NOMO-1 treated with DMSO at 0.1 percent for 48 hours (cell line): ENCODE measurements around the gene GUCY1A1.

Experiments
- DNase-seq: peaks from one replicate; lab custom pipeline; 2025; ENCODE audit not compliant: unreplicated experiment; lab: John Stamatoyannopoulos, UW

The GUCY1A1 gene

DNA sequence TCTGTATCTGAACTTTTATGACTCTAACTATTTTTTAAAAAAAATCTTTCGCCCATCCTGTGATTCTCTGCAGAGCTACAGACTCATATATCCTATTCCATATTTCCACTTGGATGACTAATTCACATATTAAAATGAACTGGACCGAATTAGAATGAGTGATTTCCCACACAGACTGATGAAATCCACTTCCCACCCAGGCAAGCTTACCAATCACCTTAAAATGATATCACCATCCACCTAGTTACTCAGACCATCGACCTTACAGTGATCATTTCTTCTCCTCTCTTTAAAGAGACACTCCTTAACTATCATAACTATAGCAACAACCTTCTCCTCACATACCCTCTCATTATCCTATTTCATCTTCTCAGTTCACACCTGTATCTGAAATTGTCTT lies 58.1 kb downstream of the GUCY1A1 start:
- DNase-seq, result no peak

DNA sequence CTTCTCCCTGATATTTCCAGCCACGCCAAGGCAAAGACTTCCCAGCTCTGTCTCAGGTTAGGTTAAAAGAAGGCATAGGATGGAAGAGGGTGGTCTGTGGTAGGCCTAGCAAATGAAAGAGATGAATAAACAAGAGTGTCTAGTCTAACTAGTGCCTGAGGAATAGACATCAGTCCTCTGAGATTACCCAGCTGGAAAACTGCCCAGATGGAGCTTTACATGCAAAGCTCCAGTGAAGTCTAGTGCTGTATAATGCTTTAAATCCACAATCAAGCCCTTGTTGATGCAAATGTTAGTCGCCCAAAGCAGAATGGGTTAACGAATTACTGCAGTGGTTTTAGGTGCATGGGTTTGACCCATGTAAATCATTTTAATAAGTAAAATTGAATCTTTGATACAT lies 67.4 kb downstream of the GUCY1A1 start:
- no peak for DNase-seq

GRCh38 chr4:155734951-155735350 lies 68.3 kb downstream of the GUCY1A1 start:
- no peak for DNase-seq

DNA sequence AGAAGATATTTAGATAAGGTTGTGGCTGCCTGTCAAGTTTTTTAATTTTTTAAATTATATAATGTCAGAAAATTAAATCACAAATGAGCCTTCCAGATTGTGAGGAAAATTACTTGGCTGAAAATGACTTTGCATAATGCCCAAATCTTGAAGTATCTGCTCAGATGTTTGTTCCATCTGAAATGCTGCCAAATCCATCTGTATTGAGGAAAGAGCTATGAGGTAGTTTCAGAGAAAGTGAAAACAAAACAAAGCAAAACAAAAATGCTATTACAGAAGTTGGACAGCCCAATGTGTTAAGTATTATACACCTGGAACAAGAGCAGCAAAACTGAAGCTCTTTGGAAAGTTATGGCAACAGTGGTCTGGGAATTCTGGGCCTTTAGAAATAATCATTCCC lies 68.8 kb downstream of the GUCY1A1 start:
- no peak for DNase-seq

DNA sequence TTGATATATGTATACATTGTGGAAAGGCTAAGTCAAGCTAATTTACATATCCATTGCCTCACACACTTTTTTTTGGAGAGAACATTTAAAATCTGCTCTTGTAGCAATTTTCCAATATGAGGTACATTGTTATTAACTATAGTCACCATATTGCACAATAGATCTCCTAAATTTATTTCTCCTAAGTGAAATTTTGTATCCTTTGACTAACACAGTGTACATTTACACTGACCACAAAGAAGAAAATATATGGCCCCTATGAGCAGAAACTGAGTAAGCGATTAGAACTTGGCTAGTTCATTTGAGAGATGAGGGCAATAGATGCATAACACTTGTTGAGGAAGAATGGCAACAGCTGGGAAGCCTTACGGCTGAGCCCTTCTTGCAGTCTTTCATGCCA lies 71.9 kb downstream of the GUCY1A1 start:
- DNase-seq, result no peak

DNA sequence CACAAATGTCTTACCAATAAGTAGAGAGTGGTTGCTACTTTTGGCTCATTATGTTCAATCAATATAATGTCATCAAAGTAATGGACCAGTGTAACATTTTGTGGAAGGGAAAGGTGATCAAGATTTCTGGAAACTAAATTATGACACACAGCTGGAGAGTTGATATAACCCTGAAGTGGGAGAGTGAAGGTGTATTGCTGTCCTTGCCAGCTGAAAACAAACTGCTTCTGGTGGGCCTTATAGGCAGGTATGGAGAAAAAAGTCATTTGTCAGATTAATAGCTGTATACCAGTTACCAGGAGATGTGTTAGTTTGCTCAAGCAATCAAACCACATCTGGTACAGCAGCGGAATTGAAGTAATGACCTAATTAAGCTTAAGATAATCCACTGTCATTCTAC lies 74.9 kb downstream of the GUCY1A1 start:
- no peak for DNase-seq

GRCh38 chr4:155742310-155743015 lies 75.8 kb downstream of the GUCY1A1 start:
- no peak for DNase-seq

- DNase-seq, result no peak
Observed at GRCh38 chr4:155745984-155746383, 79.3 kb downstream of the GUCY1A1 start.

GRCh38 chr4:155748039-155748438 lies 81.4 kb downstream of the GUCY1A1 start:
- DNase-seq, result no peak

DNA sequence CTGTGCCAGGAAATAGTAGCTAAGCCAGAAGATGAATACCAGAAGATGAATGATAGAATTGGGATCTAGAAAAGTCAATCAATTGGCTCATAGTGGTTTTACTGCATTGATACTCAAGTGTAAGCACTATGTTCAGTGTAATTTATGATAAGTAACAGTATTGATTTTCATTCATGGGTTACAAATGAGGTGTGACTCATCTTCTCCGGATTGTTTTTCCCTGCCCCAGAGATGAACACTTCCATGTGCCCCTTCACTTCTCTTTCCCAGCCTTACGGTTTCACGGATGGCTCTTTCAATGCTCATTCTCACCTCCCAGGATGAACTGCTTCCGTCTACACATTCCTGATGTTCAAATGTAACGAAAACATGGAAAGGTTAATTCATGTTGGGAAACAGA lies 82.4 kb downstream of the GUCY1A1 start:
- no peak for DNase-seq

DNA sequence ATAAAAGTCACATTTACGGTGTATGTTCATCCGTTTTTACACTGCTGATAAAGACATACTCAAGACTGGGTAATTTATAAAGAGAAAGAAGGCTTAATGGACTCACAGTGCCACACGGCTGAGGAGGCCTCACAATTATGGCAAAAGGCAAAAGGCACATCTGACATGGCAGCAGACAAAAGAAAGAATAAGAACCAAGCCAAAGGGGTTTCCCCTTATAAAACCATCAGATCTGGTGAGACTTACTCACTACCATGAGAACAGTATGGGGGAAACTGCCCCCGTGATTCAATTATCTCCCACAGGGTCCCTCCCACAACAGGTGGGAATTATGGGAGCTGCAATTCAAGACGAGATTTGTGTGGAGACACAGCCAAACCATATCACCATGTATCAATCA lies 84.9 kb downstream of the GUCY1A1 start:
- no peak for DNase-seq

- no peak for DNase-seq
Observed at GRCh38 chr4:155757745-155758265, 91.2 kb downstream of the GUCY1A1 start.

- DNase-seq, result peak; percentile 1
Observed at GRCh38 chr4:155758481-155759371, 92.1 kb downstream of the GUCY1A1 start, which contains the start of gene GUCY1B1. Gene GUCY1B1, plus strand, starts transcription at chr4:155759021. Its CDS starts 120 bp downstream, at chr4:155759141.

GRCh38 chr4:155759372-155760252 lies 93.0 kb downstream of the GUCY1A1 start:
- DNase-seq, result no peak

- DNase-seq, result no peak
Observed at GRCh38 chr4:155761047-155761446, 94.4 kb downstream of the GUCY1A1 start.

DNA sequence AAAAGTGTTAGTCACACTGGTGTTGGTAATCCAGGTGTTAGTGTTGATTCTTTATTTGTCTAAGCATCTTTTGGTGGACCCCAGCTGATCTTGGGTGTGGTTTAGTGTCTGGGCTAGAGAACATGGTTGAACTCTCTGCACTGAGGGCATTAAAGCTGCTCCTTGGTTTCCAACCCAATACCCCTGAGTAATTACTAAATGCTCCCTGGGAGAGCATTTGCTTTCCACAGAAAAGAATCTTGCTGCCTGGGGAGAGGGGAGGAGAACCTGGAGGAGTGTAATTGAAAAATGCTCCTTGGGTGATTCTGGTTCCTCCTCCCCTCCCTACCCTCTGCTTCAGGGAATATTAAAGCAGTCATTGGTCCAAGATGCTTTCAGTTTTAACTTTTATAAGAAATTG lies 95.3 kb downstream of the GUCY1A1 start:
- DNase-seq, result no peak

DNA sequence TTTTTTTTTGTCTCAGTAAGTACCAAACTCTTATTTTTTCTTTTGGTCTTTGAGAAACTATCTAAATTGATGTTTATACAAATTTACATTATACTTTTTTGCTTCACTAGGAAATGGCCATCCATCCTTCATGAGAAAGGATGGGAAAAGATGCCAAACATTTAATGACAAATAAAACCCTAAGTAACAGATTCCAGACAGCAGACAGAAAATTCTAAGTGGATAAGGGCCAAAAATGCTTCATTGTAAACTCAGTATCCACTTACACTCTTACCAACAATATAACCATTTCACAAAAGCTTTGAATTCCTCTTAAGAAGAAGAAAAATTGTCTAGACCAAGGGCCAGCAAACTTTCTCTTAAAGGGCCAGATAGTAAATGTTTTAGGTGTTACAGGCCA lies 95.7 kb downstream of the GUCY1A1 start:
- DNase-seq, result no peak

DNA sequence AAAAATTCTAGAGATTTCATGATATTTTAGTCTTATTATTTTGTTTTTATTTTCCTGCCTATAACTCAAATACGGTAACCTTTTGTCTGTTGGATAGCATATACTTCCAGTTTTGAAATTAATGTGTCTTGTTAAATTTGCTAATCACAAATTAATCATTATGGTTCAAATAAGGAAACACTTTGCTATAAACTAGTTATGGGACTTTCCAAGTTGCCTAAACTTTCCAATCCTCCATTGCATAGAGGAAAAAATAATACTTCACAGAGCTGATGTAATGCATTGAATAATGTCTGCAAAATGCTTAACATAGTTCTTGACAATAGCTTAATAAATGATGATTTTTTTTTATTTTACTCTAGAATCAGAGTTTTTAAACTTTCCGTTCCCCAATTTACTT lies 96.9 kb downstream of the GUCY1A1 start:
- no peak for DNase-seq

- no peak for DNase-seq
Observed at GRCh38 chr4:155765149-155765548, 98.5 kb downstream of the GUCY1A1 start.

DNA sequence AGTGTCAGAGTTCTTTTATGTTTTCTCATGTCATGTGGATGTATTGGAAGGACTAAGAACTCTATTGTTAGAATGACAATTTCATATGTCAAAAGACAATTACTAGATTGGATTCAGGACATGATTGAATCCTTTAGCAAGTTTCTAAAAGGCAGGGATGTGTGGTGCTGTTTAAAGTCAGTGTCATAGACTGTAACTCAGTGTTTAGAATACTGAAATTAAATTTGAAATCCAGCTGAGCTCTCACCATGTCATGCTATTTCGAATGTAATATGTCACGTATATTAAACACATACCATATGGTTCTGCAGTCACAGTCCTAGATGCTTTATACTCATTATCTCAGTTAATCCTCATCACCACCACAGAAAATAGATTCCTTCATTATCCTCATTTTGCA lies 100.0 kb downstream of the GUCY1A1 start:
- no peak for DNase-seq

DNA sequence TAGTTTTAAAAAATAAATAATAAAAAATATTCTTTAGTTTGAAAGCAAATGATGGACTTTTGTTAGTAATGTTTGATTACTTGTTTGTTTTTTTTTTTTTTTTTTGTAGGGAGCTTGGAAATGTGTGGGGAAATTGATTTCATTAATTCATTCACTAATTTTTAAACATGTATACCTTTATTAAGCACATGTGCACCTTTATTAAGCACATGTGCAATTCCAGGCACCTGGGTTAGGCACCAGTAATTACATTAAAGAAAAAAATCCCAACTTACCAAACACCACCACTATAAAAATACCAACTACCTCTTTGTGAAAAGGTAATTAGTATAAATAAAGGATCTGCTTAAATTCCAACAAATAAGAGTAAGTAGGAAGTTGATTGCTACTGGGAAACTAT lies 101.7 kb downstream of the GUCY1A1 start:
- DNase-seq, result no peak
